GM12874 (cell line): ENCODE results near the gene ATOH8.
A peak's percentile ranks its signal among the peaks of the same experiment; 100 is the strongest.

Experiments used
- TF ChIP-seq, protein P1 (sequence below): IDR thresholded peaks from 2 replicates; pipeline ENCODE4 v1.5.1; 2011; ENCODE audit warnings: low read depth, mild to moderate bottlenecking, control low read depth, low read length, moderate library complexity; ENCODE audit not compliant: insufficient read depth

Gene ATOH8

DNA sequence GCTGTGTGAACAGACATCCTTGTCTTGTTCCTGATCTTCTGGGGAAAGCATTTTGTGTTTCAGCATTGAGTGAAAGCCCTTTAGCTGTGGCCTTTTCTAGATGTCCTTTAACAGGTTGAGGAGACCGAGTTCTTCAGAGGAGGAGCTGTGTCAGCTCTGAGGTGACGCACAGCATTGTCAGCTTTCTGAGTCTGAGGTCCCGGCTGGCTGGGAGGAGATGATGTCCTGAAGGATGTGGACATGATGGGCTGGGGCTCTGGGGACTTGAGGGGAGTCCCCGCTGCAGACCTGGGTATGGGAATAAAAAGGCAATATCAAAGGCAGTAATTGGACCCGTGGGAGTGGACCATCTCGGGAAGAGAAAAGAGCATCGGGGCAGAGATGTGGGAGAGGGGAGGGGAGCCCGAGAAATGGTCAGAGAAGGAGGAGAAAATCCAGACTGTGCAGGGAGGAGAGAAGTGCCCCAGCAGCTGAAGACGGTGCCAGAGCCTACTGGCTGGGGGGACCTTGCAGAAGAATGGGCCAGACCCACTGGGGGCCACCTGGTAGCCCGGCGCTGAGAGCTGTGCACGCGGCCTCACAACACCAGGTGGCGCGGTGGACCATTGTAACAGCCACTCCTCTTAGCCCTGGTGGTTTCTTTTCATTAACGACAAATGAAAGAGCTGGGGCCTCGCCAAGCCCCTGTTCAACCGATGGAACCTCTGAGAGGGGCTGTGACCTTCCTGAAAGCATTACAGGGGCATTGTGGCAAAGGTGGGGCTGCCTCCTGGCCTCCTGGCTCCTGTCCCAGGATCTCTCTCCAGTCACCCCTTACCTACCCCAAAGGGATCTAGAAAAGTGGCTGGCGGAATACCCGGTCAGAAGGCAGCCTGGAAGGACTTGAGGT, 73.4 kb downstream of the ATOH8 start:
- TF ChIP-seq, protein P1, sequence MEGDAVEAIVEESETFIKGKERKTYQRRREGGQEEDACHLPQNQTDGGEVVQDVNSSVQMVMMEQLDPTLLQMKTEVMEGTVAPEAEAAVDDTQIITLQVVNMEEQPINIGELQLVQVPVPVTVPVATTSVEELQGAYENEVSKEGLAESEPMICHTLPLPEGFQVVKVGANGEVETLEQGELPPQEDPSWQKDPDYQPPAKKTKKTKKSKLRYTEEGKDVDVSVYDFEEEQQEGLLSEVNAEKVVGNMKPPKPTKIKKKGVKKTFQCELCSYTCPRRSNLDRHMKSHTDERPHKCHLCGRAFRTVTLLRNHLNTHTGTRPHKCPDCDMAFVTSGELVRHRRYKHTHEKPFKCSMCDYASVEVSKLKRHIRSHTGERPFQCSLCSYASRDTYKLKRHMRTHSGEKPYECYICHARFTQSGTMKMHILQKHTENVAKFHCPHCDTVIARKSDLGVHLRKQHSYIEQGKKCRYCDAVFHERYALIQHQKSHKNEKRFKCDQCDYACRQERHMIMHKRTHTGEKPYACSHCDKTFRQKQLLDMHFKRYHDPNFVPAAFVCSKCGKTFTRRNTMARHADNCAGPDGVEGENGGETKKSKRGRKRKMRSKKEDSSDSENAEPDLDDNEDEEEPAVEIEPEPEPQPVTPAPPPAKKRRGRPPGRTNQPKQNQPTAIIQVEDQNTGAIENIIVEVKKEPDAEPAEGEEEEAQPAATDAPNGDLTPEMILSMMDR, result peak; percentile 85

GRCh38 chr2:85827879-85828569, 74.2 kb downstream of the ATOH8 start:
- TF ChIP-seq, protein P1, result no peak

DNA sequence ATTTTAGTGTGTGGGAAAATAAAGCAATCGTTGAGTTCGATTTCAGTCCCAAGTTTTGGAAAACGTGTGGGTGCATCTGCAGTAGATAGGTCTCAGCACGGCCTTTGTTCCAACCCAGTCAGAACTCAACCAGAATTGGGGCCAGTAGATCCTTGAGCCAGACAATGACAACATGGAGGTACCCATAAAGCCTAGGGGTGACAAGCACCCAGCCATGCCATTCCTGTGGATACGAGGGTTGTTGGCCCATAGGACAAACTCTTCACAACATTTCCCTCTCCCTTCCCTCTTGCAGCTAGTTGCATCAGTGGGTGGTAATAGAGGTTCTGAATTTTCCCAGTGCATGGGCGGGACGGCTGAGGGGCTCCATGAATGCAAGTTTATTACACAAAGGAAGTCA, 74.9 kb downstream of the ATOH8 start:
- TF ChIP-seq, protein P1, result no peak

DNA sequence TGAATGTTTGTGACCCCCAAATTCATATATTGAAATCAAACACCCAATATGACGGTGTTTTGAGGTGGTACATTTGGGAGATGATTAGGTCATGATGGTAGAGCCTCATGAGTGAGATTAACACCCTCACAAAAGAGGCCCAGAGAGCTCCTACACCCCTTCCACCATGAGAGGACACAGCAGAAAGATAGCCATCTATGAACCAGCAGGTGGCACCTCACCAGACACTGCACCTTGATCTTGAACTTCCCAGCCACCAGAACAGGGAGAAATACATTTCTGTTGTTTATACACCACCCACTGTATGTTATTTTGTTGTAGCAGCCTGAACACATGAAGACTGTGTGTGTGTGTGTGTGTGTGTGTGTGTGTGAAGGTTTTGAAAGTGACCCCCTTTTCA, 76.9 kb downstream of the ATOH8 start:
- TF ChIP-seq, protein P1, result no peak

- TF ChIP-seq, protein P1, result no peak
Measured at GRCh38 chr2:85831735-85832134, 77.9 kb downstream of the ATOH8 start.

GRCh38 chr2:85834466-85834865, 80.7 kb downstream of the ATOH8 start:
- TF ChIP-seq, protein P1, result no peak
